HCT116 (cell line): ENCODE results near the gene SCTR. TPM values are rescaled to one million over a fixed set of nuclear protein-coding genes. Genes with fewer than 3 reads are reported as not detected.

Experiments used
- ATAC-seq: fragments of 200-7000 bp; cut with Tn5 transposase; 2 replicates; pipeline ENCODE4 v1.9.1; 2020; ENCODE audit warnings: mild to moderate bottlenecking, moderate library complexity
- BruUV-seq: library from RNA; stranded (reverse); fragments of 400-500 nt; replicated peaks from 2 replicates; lab custom pipeline; 2021; lab: Mats Ljungman, UMichigan
- CTCF ChIA-PET: fragments of 300-600 bp; sonication (Branson Sonifier 250); formaldehyde crosslinking; loops from one replicate; lab custom pipeline; 2021; ENCODE audit warnings: antibody characterized with exemption; lab: Charles Lee
- POLR2A ChIA-PET: fragments of 300-600, 350-600 bp; sonication (Branson Sonifier 250); formaldehyde crosslinking; loops from one replicate; lab custom pipeline; 2021; ENCODE audit warnings: antibody characterized with exemption; lab: Charles Lee
- RAD21 ChIA-PET, 2 experiments: fragments of 300-600 bp; sonication (Branson Sonifier 250); formaldehyde crosslinking; loops; one replicate each; lab custom pipeline; 2023; ENCODE audit warnings: low total read pairs in 2 of 2; ENCODE audit not compliant: uncharacterized antibody in 2 of 2, unreplicated experiment in 2 of 2, low non-redundant PET in 1 of 2; lab: Charles Lee
- DNase-seq: peaks from one replicate; pipeline ENCODE4 v3.0.0-alpha.2; 2010; ENCODE audit warnings: low read depth, low spot score
- H2AFZ ChIP-seq: fragments of 200-600 bp; shearing (Covaris generic), sonication (generic); 2 replicates; pipeline ENCODE4 v1.6.1; 2017; ENCODE audit warnings: low read depth, mixed run types, mixed read lengths, antibody characterized with exemption, low read length; ENCODE audit not compliant: poor library complexity, severe bottlenecking
- H3K27ac ChIP-seq: 2 replicates; pipeline ENCODE4 v1.5.1; 2012; ENCODE audit warnings: low read depth, low read length
- H3K27me3 ChIP-seq: fragments of 200-600 bp; sonication (generic); 2 replicates; pipeline ENCODE4 v1.6.1; 2016; ENCODE audit warnings: mixed run types, low read length, mixed read lengths; ENCODE audit not compliant: insufficient read depth
- H3K36me3 ChIP-seq, 2 experiments: fragments of 200-500 bp in 1 of 2; fragments of 200-600 bp in 1 of 2; sonication (Bioruptor generic) in 1 of 2; sonication (generic) in 1 of 2; 2 replicates each; pipeline versions ENCODE4 v1.5.1 to v1.6.1; 2014 to 2016; ENCODE audit warnings: low read length in 2 of 2, inconsistent platforms in 1 of 2, mixed read lengths in 1 of 2, mixed run types in 1 of 2; ENCODE audit not compliant: insufficient read depth in 2 of 2, control insufficient read depth in 1 of 2
- H3K4me1 ChIP-seq, 2 experiments: fragments of 200-600 bp in 1 of 2; sonication (generic) in 1 of 2; 2 replicates each; pipeline versions ENCODE4 v1.5.1 to v1.6.1; 2012 to 2017; ENCODE audit warnings: low read length in 2 of 2, inconsistent platforms in 1 of 2, mild to moderate bottlenecking in 1 of 2, mixed read lengths in 1 of 2, mixed run types in 1 of 2, moderate library complexity in 1 of 2; ENCODE audit not compliant: insufficient read depth in 2 of 2, control insufficient read depth in 1 of 2
- H3K4me2 ChIP-seq: fragments of 200-600 bp; sonication (generic); 2 replicates; pipeline ENCODE4 v1.6.1; 2017; ENCODE audit warnings: mixed run types, low read length, mixed read lengths
- H3K4me3 ChIP-seq, 2 experiments: fragments of 200-600 bp in 1 of 2; sonication (generic) in 1 of 2; replicated peaks in 1 of 2; 2 replicates each; pipeline ENCODE4 v1.5.1; 2011 to 2016; ENCODE audit warnings: low read length in 2 of 2, control low read depth in 1 of 2, low read depth in 1 of 2, mild to moderate bottlenecking in 1 of 2, mixed read lengths in 1 of 2, mixed run types in 1 of 2
- H3K79me2 ChIP-seq: fragments of 200-600 bp; sonication (generic); 2 replicates; pipeline ENCODE4 v1.6.1; 2017; ENCODE audit warnings: mild to moderate bottlenecking, mixed run types, low read length, moderate library complexity, mixed read lengths; ENCODE audit not compliant: insufficient read depth
- H3K9ac ChIP-seq: fragments of 200-600 bp; sonication (generic); 2 replicates; pipeline ENCODE4 v1.6.1; 2016; ENCODE audit warnings: low read length, mixed read lengths
- H3K9me2 ChIP-seq: fragments of 200-600 bp; sonication (generic), shearing (Covaris generic); 2 replicates; pipeline ENCODE4 v1.6.1; 2017; ENCODE audit warnings: mixed run types, mild to moderate bottlenecking, moderate library complexity; ENCODE audit not compliant: insufficient read depth
- H3K9me3 ChIP-seq, 2 experiments: fragments of 200-500 bp in 1 of 2; fragments of 200-600 bp in 1 of 2; sonication (Bioruptor generic) in 1 of 2; sonication (generic) in 1 of 2; 2 replicates each; pipeline ENCODE4 v1.6.1; 2014 to 2017; ENCODE audit warnings: low read length in 2 of 2, mixed read lengths in 2 of 2, inconsistent platforms in 1 of 2, low read depth in 1 of 2, mild to moderate bottlenecking in 1 of 2, mixed run types in 1 of 2, moderate library complexity in 1 of 2; ENCODE audit not compliant: control insufficient read depth in 1 of 2, insufficient read depth in 1 of 2
- H4K20me1 ChIP-seq: fragments of 200-600 bp; sonication (generic), shearing (Covaris generic); 2 replicates; pipeline ENCODE4 v1.6.1; 2017; ENCODE audit warnings: mixed run types, mild to moderate bottlenecking, moderate library complexity; ENCODE audit not compliant: insufficient read depth
- EGR1 ChIP-seq: IDR thresholded peaks from 2 replicates; pipeline ENCODE4 v1.6.1; 2012; ENCODE audit warnings: low read depth
- ELF1 ChIP-seq: IDR thresholded peaks from 2 replicates; pipeline ENCODE4 v1.6.1; 2012; ENCODE audit warnings: low read depth, borderline replicate concordance
- EZH2phosphoT487 ChIP-seq: fragments of 200-600 bp; IDR thresholded peaks from 2 replicates; pipeline ENCODE4 v1.6.1; 2018; ENCODE audit warnings: antibody characterized with exemption, borderline replicate concordance
- JUND ChIP-seq: IDR thresholded peaks from 2 replicates; pipeline ENCODE4 v1.6.1; 2012
- POLR2AphosphoS5 ChIP-seq: IDR thresholded peaks from 2 replicates; pipeline ENCODE4 v1.6.1; 2011; ENCODE audit warnings: mild to moderate bottlenecking, low read depth, low read length, moderate library complexity
- RAD21 ChIP-seq: IDR thresholded peaks from 2 replicates; pipeline ENCODE4 v1.6.1; 2012; ENCODE audit warnings: low read depth, mild to moderate bottlenecking
- SRF ChIP-seq: IDR thresholded peaks from 2 replicates; pipeline ENCODE4 v1.6.1; 2012; ENCODE audit warnings: low read depth
- YY1 ChIP-seq: IDR thresholded peaks from 2 replicates; pipeline ENCODE4 v1.6.1; 2011; ENCODE audit warnings: low read length, low read depth, moderate library complexity, mild to moderate bottlenecking; ENCODE audit not compliant: insufficient replicate concordance; ENCODE audit errors: extremely low read depth
- ZFX ChIP-seq: fragments of 450-650 bp; IDR thresholded peaks from 2 replicates; pipeline ENCODE4 v1.6.1; 2017
- ZNF274 ChIP-seq: fragments of 200-500 bp; sonication (Bioruptor generic); IDR thresholded peaks from 2 replicates; pipeline ENCODE4 v1.6.1; 2014; ENCODE audit warnings: mild to moderate bottlenecking, low read depth, low read length, inconsistent platforms
- intact Hi-C: fragments of 100-400 bp; cut with micrococcal nuclease; formaldehyde crosslinking; loops from 2 replicates; pipeline ENCODE4 v1.10.0; 2022
- total RNA-seq: library from RNA; stranded (reverse); gene quantifications from one replicate; pipeline ENCODE4 v1.2.1, GENCODE V29; 2021; ENCODE audit not compliant: unreplicated experiment

Gene SCTR
- total RNA-seq, 1 experiment from 2014 or later: not detected

GRCh38 chr2:119424284-119425118, 99.8 kb downstream of the SCTR start:
- H3K27ac ChIP-seq: no peak overlapping the region
- intact Hi-C loops: no loop called here
- no peak for TF ChIP-seq EGR1
- TF ChIP-seq JUND: no peak
- no peak for TF ChIP-seq SRF
- TF ChIP-seq YY1: no peak
- no peak for TF ChIP-seq ELF1
- TF ChIP-seq, all 23 proteins: peak for 0
- ChIA-PET POLR2A (no interaction called here), RAD21 (no interaction called here), CTCF (no interaction called here)
- ATAC-seq (no peak), DNase-seq (no peak)
- Histone ChIP-seq H3K9me3 (peaks cover 3 to 4% of the 10 kb centered on the region in 2 experiments; a peak in 2 of 4 replicates), H3K27me3 (no peaks in the 10 kb centered on the region), H3K4me1 (peaks cover 0 to 5% of the 10 kb centered on the region in 2 experiments; a peak in 2 of 4 replicates), H3K9ac (no peak overlapping the region), H3K4me2 (no peak overlapping the region), H3K9me2 (no peaks in the 10 kb centered on the region), H3K79me2 (no peaks in the 10 kb centered on the region), H2AFZ (no peak overlapping the region), H4K20me1 (no peaks in the 10 kb centered on the region), H3K4me3 (no peak overlapping the region), H3K36me3 (no peaks in the 10 kb centered on the region)
- BruUV-seq: no TSS peak

DNA sequence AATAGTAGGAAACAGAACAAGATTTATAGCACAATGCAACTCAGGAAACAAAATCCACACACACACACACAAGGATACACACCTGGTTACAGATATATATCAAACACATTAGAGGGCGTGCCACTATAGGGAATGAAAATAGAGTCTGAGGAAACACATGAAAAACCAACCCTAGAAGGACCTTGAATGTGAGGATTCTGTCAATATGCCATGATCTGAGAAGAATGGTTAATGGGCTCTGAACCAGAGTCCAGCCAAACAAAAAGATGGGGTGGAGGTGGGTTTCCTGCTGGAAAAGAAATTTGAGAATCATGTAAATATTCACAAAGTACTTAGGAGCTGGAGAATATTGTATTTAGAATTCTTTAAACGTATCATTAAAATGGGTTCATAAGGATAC, 100.5 kb downstream of the SCTR start:
- BruUV-seq: no TSS peak
- H2AFZ ChIP-seq: no peak overlapping the region
- intact Hi-C loops: no loop called here
- H3K4me3 ChIP-seq: no peak overlapping the region
- DNase-seq: no peak
- no peaks in the 10 kb centered on the region for H3K27me3 ChIP-seq
- H3K79me2 ChIP-seq: no peaks in the 10 kb centered on the region
- no peak for ATAC-seq
- ChIA-PET CTCF (no interaction called here), RAD21 (no interaction called here), POLR2A (no interaction called here)
- no peak overlapping the region for H3K4me2 ChIP-seq
- TF ChIP-seq POLR2AphosphoS5 (no peak), ZNF274 (no peak), ZFX (no peak), RAD21 (no peak), EZH2phosphoT487 (no peak)
- H3K27ac ChIP-seq: no peak overlapping the region
- no peaks in the 10 kb centered on the region for H3K9me2 ChIP-seq
- peaks cover 3 to 4% of the 10 kb centered on the region in 2 experiments; a peak in 2 of 4 replicates for H3K9me3 ChIP-seq
- H3K4me1 ChIP-seq: no peaks in the 10 kb centered on the region
- H4K20me1 ChIP-seq: no peaks in the 10 kb centered on the region
- H3K36me3 ChIP-seq: no peaks in the 10 kb centered on the region
- H3K9ac ChIP-seq: no peak overlapping the region
